Stimulated activated CD8-positive, alpha-beta memory T cell treated with anti-CD3 and anti-CD28 coated beads, Interleukin-12 subunit alpha, Interleukin-12 subunit beta, amount 100 ng/mL, for 1 hour (primary cell): Measurements from ENCODE around the gene CGB7.
"Not testable (repeated sequence)": the region's sequence is repeated elsewhere in the genome, so short reads cannot be mapped to it uniquely, and the experiment has no call there.

ENCODE experiments used
- DNase-seq: peaks from one replicate; pipeline ENCODE4 v3.0.0-alpha.2; 2020; ENCODE audit warnings: low read depth

CGB7 gene

GRCh38 chr19:49057636-49058234, at the start of gene CGB7:
Gene CGB7 (minus strand): TSS chr19:49057749. CDS start chr19:49055375, 2,374 bp downstream.
- DNase-seq = no peak

DNA sequence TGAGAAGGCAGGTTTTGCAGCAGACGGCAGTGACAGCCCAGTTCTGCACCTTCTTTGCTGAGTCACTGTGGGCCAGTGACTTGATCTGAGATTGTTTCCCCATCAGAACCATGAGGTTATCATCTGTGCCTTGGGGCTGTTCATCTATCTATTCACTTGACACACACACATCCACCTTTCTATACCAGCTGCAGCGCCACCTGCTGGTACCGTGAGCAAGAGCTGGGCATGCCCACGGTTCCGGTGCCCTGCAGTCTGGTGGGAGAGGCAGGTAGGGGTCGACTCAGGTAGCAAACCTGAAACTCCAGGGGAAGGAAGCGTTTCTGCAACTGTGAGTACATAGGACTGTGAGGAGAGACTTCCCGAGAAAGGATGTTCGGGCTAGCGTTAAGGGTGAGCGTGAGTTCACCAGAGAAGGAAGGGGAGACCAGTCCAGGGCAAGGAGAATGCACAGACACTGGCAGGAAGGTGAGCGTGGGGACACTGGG, 49.1 kb upstream of the CGB7 start:
- DNase-seq = peak; percentile 56

DNA sequence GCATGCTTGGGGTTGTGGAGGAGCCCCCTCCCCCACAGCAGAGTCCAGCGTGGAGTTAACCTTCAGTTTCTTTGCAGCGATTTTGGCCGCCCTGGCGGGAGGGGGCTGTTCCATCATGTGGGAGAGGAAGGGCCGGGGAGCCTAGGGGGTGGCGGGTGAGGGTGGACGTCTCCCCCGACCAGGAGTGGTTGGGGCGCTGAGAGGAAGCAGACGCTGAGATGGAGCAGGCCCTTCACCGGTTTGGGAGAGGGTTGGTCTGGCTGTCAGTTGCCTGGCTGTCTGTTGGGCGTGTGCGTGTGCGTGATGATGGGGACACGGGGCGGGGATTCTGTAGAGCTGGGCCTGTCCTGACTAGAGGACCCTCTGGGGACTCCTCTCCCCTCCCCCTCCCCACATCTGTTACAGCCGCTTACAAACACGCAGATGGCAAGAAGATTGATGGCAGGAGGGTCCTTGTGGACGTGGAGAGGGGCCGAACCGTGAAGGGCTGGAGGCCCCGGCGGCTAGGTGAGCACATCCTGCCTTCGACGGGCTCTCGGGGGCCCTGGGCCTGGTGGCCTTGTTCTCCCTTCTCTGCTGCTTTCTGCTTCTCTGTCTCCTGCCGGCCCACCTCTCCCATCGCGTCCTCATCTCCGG, 46.8 kb upstream of the CGB7 start:
- no peak for DNase-seq

- no peak for DNase-seq
Observed at GRCh38 chr19:49103331-49104085, 46.0 kb upstream of the CGB7 start.

- DNase-seq = no peak
Observed at GRCh38 chr19:49102303-49102702, 44.8 kb upstream of the CGB7 start.

GRCh38 chr19:49101160-49101559, 43.6 kb upstream of the CGB7 start:
- DNase-seq = no peak

GRCh38 chr19:49098795-49099194, 41.2 kb upstream of the CGB7 start:
- no peak for DNase-seq

DNA sequence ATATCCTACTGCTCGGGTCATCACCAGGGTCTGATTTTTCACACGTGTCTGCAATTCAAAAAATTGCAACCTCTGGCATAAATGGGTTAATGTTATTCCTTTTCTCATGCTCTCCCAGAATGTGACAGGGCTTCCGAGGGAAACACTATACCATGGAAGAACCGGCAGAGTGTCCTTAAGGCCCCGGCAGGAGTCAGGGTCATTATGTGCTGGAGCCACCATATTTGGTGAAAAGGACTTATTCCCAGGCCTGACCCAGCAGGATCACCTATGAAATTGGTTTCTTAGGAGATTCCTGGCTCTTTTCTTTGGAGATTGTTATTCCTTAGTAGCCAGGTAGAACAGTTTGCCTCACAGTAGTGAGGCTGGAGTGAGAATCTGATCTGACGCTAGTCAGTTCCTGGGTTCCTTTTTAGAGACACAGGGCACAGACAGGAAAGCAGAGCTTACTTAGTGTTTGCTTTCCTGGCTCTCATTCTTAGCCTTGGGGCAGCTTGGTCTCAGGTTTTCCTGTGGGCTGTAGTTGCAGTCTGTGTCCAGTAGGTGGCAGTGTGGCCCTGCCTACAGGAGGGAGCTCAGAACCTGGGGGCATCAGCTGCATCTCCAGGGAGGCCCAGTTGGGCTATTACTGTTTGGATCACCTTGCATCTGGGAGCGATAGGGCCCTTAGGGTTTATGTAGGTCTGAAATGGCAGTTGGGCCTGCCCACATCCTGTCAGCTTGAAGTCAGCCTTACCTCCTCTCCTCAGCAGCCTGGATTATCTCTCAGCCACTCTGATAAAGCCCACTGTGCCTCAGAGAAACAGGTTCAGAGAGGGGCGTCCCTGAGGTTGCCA, 40.1 kb upstream of the CGB7 start:
- DNase-seq = peak; percentile 55

DNA sequence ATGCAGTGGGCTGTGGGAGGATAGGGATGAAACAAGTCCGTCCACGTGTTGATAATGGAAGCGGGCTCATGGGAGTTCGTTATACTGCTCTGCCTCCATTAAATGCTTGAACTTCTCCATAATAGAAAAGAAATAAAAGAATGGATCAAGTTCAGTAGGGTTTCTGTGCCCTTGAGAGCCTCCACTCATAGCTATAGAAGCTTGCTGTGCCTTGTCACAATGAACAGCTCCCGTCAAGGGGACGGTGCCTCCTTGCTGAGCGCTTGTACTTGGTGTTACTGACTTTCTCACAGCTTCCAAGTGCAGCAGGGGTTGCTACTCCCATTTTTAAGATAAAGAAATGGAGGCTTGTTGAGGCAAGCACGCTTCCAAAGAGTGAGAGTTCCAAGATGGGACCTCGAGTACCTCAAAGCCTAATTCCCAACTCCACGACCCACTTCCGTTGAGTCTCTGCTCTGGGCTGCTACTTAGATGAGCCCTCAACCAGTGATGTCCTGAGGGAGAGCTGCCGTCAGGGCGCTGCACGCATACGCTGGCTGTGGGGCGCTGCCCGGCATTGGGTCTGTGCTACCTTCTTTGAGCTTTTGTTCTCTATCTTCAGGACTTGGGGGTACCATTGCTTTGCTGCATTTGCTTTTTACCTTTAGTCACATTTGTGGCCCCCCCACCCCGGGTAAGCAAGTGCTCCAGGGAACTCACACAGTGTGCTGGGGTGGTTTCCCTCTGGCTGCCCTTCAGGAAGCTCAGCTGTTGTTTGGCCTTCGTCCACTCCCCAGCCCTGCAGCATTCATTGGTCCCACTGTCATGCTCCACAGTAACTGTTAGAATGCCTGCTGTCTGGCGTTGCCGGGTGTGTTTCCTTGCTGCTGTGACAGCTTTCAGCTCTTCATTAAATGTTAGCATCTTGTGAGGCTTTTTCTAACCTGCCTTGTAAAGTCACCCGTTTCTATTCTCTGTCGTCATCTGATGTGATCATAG, 37.2 kb upstream of the CGB7 start:
- DNase-seq = no peak

GRCh38 chr19:49092686-49093085, 35.1 kb upstream of the CGB7 start:
- no peak for DNase-seq

DNA sequence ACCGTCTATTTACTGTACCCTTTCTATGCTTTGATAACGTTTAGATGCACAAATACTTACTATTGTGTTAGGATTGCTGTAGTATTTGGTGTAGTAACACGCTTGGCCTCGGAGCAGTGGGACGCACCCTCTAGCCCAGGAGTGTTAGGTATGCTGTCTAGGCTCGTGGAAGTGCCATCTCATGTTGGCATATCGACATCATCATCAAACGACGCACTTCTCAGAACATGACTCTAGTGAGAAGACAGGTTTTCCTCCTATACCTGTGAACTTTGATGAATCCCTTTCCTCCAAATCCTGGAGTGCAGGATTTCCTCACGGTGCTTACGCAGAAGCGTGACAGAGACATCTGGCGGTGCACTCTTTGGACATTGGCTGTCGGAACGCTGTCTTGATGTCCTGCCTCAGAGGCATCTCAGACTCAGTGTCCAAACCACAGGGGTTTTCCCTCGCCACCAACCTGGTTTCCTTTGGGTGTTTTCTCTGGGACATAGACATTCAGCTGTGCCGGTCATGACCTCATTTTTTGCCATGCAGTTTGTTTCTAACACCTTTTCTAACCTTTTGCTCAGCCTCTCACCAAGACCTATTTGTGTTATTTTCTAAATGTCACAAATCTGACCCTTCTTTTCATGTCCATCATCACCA, 34.0 kb upstream of the CGB7 start:
- DNase-seq = no peak

DNA sequence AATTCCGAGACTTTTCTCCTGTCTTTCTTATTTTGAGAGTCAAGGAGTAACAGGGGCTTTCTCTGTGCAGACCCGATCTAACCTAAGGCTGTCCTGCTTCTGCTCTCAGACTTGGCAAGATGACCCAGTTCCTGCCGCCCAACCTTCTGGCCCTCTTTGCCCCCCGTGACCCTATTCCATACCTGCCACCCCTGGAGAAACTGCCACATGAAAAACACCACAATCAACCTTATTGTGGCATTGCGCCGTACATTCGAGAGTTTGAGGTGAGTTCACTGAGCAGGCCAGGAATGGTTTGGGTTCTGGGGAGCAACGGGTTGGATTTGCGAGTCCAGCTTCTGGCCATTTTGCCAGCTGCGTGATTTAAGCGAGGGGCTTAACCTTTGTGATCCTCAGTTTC, 28.7 kb upstream of the CGB7 start:
- DNase-seq = no peak

- no peak for DNase-seq
Observed at GRCh38 chr19:49085868-49086232, 28.3 kb upstream of the CGB7 start.

DNA sequence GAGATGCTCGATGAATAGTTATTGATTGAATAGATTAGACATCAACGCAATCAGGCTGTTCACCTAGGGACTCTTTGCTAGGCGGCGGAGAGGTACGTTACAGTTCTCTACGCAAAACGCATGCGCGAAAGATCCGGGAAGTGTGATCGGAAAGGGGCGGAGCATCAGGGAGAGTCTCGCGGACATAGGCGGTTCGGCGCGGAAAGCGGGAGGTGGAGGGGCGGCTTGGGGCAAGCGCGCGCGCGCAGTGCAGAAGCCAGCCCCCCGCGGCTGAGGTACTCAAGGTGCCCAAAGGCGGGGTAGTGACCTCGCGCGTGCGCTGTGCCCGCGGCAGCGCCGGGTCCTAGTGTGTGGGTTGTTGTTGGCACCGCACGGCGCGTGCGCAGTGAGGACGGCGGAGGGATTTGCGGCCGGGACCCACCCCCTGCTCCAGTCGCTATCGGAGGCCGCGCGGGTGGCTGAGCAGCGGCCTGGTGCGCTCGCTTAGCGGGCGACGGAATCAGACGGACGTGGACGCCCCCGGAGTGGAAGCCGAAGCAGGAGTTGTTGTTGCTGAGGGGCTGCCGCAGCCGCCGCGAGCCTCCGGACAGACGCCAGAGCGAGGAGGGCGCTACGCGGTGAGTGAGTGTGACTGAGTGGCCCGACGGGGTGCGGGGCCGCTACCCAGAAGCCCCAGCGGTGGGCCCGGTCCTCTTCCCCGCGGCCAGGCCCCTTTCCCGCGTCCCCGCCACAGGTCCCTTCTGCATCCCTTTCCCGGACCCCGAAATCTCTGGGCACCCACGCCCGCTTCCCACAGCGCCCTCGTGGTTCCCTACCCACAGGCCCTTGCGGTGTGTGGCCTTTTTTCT, 27.7 kb upstream of the CGB7 start, which contains the start of gene SNRNP70:
TSS of gene SNRNP70 (plus strand) at position 432 of the 848 bp plus-strand sequence. CDS start 964 bp downstream, outside the sequence.
- peak; percentile 98 for DNase-seq

GRCh38 chr19:49084206-49085019, 26.9 kb upstream of the CGB7 start:
- no peak for DNase-seq

GRCh38 chr19:49081273-49081672, 23.7 kb upstream of the CGB7 start:
- no peak for DNase-seq

DNA sequence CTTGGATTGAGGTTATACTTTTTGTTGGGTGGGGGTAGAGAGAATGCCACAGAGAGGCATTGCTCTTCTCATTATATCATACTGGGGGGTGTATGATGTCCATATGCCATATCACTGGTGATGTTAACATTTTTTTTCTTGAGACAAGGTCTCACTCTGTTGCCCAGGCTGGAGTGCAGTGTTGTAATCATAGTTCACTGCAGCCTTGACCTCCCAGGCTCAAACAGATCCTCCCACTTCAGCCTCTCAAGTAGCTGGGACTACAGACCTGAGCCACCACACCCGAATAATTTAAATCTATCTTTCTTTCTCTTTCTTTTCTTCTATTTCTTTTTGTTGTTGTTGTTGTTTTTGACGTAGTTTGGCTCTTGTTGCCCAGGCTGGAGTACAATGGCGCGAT, 22.8 kb upstream of the CGB7 start:
- DNase-seq = no peak

GRCh38 chr19:49074869-49075268, 17.3 kb upstream of the CGB7 start:
- not testable (repeated sequence) for DNase-seq
